Neural cell (in vitro differentiated cells): ENCODE results near the gene ITGA8.

Experiments
- EZH2 ChIP-seq: fragments of 200-600, 300-800 bp; shearing (Covaris generic), sonication (generic); IDR thresholded peaks from 2 replicates; pipeline ENCODE4 v1.6.1; 2014; ENCODE audit warnings: antibody characterized with exemption, low read length, borderline replicate concordance, mild to moderate bottlenecking; ENCODE audit not compliant: insufficient read depth, poor library complexity, severe bottlenecking
- SMC3 ChIP-seq: fragments of 450-650 bp; conservative IDR thresholded peaks from 2 replicates; pipeline ENCODE4 v1.6.1; 2014; ENCODE audit warnings: antibody characterized with exemption, mild to moderate bottlenecking, moderate library complexity; ENCODE audit not compliant: poor library complexity
- TAF1 ChIP-seq: IDR thresholded peaks from 2 replicates; pipeline ENCODE4 v1.6.1; 2012; ENCODE audit warnings: low read depth
- TF ChIP-seq, protein P1 (sequence below): fragments of 450-650 bp; IDR thresholded peaks from 2 replicates; pipeline ENCODE4 v1.5.1; 2014; ENCODE audit warnings: antibody characterized with exemption, mild to moderate bottlenecking, moderate library complexity; ENCODE audit not compliant: poor library complexity, severe bottlenecking

DNA sequence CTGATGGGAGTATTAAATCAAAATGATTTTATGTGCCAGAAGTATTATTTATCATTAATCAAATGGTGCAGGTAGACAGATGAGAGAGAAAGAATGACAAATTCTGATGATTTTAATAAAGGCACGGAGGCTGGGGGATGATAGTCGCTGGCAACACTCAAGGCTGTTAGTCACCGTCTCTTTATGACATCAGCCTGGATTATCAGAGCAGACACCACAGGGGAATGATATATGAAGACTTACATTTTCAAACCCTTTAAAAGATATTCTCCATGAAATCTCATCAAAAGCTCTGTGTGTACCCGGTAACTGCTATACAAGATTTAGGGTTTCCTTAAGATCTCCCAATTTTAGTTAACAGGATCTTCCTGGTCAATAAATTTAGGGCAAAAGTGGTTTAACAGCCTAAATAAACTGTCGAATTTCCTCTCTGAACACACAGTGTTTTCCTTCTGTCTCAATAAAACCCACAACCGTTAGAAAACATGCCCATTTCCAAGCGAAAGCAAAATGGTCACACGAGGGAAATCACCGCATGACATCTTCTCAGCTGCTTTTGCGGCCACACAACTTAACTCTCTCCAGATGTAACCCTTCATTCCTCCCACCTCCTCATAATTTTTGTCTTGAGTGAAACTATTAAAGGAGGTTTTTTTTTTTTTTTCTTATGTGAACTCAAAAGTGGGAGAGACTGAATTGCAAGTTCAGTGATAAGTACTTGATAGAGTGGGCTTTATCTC lies 215.5 kb downstream of the ITGA8 start:
- TF ChIP-seq, protein P1, sequence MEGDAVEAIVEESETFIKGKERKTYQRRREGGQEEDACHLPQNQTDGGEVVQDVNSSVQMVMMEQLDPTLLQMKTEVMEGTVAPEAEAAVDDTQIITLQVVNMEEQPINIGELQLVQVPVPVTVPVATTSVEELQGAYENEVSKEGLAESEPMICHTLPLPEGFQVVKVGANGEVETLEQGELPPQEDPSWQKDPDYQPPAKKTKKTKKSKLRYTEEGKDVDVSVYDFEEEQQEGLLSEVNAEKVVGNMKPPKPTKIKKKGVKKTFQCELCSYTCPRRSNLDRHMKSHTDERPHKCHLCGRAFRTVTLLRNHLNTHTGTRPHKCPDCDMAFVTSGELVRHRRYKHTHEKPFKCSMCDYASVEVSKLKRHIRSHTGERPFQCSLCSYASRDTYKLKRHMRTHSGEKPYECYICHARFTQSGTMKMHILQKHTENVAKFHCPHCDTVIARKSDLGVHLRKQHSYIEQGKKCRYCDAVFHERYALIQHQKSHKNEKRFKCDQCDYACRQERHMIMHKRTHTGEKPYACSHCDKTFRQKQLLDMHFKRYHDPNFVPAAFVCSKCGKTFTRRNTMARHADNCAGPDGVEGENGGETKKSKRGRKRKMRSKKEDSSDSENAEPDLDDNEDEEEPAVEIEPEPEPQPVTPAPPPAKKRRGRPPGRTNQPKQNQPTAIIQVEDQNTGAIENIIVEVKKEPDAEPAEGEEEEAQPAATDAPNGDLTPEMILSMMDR: no peak
- no peak for TF ChIP-seq EZH2
- TF ChIP-seq TAF1: no peak
- TF ChIP-seq SMC3: no peak
